Measurements from ENCODE around the gene CCAR1.
A peak's percentile ranks its signal among the peaks of the same experiment; 100 is the strongest.
"Not testable (repeated sequence)": the region's sequence is repeated elsewhere in the genome, so short reads cannot be mapped to it uniquely, and the experiment has no call there.

The CCAR1 gene

GRCh38 chr10:68705548-68705947 lies 15.5 kb upstream of the CCAR1 start:
- no peaks in the 10 kb centered on the region for H3K27me3 ChIP-seq
- no peaks in the 10 kb centered on the region for H3K9me3 ChIP-seq
- H3K27ac ChIP-seq: no peak overlapping the region
- H3K36me3 ChIP-seq: no peaks in the 10 kb centered on the region
- no peaks in the 10 kb centered on the region for H3K4me1 ChIP-seq (ENCODE audit: control insufficient read depth in 1 of 2, insufficient read depth in 1 of 2, low read depth in 1 of 2, low read length in 1 of 2)
- H3K4me3 ChIP-seq (ENCODE audit: low read depth in 1 of 2, low read length in 1 of 2): no peak overlapping the region
- no peak for TF ChIP-seq CTCF (IDR thresholded peaks at IDR 0.05)

DNA sequence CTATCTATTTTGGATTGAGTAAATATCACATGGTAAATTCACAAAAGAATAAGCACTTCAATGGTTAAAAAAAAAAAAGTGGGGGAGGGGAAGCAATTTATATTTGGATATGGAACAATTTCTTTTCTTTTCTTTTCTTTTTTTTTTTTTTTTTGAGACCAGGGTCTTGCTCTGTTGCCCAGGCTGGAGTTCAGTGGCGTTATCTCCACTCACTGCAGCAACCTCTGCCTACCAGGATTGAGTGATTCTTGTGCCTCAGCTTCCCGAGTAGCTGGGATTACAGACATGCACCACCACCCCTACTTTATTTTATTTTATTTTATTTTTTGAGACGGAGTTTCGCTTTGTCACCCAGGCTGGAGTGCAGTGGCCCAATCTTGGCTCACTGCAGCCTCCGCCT lies 12.1 kb upstream of the CCAR1 start:
- not testable (repeated sequence) for H3K27me3 ChIP-seq; H3K36me3 ChIP-seq; H3K27ac ChIP-seq; H3K4me1 ChIP-seq (ENCODE audit: control insufficient read depth in 1 of 2, insufficient read depth in 1 of 2, low read depth in 1 of 2, low read length in 1 of 2); H3K9me3 ChIP-seq; H3K4me3 ChIP-seq (ENCODE audit: low read depth in 1 of 2, low read length in 1 of 2)

GRCh38 chr10:68713065-68713464 lies 8.0 kb upstream of the CCAR1 start:
- H3K9me3 ChIP-seq; H3K4me1 ChIP-seq (ENCODE audit: control insufficient read depth in 1 of 2, insufficient read depth in 1 of 2, low read depth in 1 of 2, low read length in 1 of 2); H3K27me3 ChIP-seq; H3K4me3 ChIP-seq (ENCODE audit: low read depth in 1 of 2, low read length in 1 of 2); H3K36me3 ChIP-seq; H3K27ac ChIP-seq: not testable (repeated sequence)

- no peak overlapping the region for H3K27ac ChIP-seq
- TF ChIP-seq CTCF (IDR thresholded peaks at IDR 0.05): no peak
- H3K4me1 ChIP-seq (ENCODE audit: control insufficient read depth in 1 of 2, insufficient read depth in 1 of 2, low read depth in 1 of 2, low read length in 1 of 2): peaks cover 9 to 10% of the 10 kb centered on the region in 2 experiments
- H3K4me3 ChIP-seq (ENCODE audit: low read depth in 1 of 2, low read length in 1 of 2): no peak overlapping the region
- H3K36me3 ChIP-seq: no peaks in the 10 kb centered on the region
- no peaks in the 10 kb centered on the region for H3K27me3 ChIP-seq
- H3K9me3 ChIP-seq: no peaks in the 10 kb centered on the region
Measured at GRCh38 chr10:68717435-68717834, 3.6 kb upstream of the CCAR1 start.

DNA sequence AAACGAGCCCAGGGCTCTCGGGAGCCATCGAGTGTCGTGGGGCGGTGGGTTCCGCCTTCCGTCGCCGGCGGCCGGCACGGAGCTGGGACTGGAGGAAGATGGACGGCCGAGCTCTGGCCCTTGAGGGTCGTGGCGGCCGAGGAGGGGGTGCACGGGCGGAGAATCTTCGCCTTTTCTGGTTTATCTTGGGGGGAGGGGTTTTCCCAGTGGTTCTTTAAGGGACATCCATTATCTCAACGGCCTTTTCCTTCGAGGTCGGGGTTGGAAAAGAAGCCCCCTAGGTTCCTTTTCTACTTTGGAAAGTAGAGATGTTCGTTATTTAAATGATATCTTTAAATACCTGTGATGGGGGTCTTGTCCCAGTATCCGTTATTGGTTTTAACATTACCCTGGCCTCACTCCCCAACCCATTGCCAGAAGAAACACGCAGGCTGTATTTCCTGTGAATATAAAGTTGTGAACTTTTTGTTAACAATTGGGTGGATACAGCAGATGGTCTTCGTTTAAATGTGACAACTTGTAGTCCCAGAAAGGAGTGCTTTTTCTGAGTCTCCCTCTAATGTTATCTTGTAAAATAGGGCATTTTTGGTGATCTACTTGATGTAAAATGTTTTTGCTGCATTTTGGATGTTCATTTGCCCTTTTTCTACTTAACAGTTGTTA lies 765 bp downstream of the CCAR1 start:
- no peaks in the 10 kb centered on the region for H3K9me3 ChIP-seq
- peaks cover 10 to 11% of the 10 kb centered on the region in 2 experiments for H3K4me1 ChIP-seq (ENCODE audit: control insufficient read depth in 1 of 2, insufficient read depth in 1 of 2, low read depth in 1 of 2, low read length in 1 of 2)
- peaks cover 30% of the 10 kb centered on the region for H3K36me3 ChIP-seq
- H3K4me3 ChIP-seq (ENCODE audit: low read depth in 1 of 2, low read length in 1 of 2): peak overlapping the region; percentile 93
- TF ChIP-seq CTCF (IDR thresholded peaks at IDR 0.05): no peak
- peak overlapping the region; percentile 88 for H3K27ac ChIP-seq
- no peaks in the 10 kb centered on the region for H3K27me3 ChIP-seq

DNA sequence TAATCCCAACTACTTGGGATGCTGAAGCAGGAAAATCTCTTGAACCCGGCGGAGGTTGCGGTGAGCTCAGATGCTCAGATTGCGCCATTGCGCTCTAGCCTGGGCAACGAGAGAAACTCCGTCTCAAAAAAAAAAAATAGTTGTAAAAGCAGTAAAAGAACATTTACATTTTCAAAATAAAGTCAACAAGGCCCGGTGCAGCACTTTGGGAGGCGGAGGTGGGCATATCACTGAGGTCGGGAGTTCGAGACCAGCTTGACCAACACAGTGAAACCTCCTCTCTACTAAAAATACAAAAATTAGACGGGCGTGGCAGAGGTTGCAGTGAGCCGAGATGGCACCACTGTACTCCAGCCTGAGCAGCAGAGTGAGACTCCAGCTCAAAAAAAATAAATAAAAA lies 4.0 kb downstream of the CCAR1 start:
- no peak for TF ChIP-seq CTCF (IDR thresholded peaks at IDR 0.05)
- H3K27me3 ChIP-seq: no peaks in the 10 kb centered on the region
- no peak overlapping the region for H3K27ac ChIP-seq
- no peaks in the 10 kb centered on the region for H3K9me3 ChIP-seq
- no peak overlapping the region for H3K4me3 ChIP-seq (ENCODE audit: low read depth in 1 of 2, low read length in 1 of 2)
- peaks cover 10 to 11% of the 10 kb centered on the region in 2 experiments for H3K4me1 ChIP-seq (ENCODE audit: control insufficient read depth in 1 of 2, insufficient read depth in 1 of 2, low read depth in 1 of 2, low read length in 1 of 2)
- peaks cover 52% of the 10 kb centered on the region for H3K36me3 ChIP-seq
